Parietal lobe (tissue), 2 donors: Measurements from ENCODE around the gene DECR2. TPM values are rescaled to one million over a fixed set of nuclear protein-coding genes. Genes with fewer than 3 reads are reported as not detected.

ENCODE experiments used
- small RNA-seq: library from RNA; depleted of rRNA; stranded (forward); fragments of <200 nt; gene quantifications from one replicate; pipeline ENCODE3, GENCODE V24; 2014; ENCODE audit warnings: low replicate concordance
- total RNA-seq: library from RNA; depleted of rRNA; stranded (reverse); fragments of >200 nt; gene quantifications from one replicate; pipeline ENCODE4 v1.2.3, GENCODE V29; 2014

The DECR2 gene, protein sequence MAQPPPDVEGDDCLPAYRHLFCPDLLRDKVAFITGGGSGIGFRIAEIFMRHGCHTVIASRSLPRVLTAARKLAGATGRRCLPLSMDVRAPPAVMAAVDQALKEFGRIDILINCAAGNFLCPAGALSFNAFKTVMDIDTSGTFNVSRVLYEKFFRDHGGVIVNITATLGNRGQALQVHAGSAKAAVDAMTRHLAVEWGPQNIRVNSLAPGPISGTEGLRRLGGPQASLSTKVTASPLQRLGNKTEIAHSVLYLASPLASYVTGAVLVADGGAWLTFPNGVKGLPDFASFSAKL
- total RNA-seq: 12.5 TPM

DNA sequence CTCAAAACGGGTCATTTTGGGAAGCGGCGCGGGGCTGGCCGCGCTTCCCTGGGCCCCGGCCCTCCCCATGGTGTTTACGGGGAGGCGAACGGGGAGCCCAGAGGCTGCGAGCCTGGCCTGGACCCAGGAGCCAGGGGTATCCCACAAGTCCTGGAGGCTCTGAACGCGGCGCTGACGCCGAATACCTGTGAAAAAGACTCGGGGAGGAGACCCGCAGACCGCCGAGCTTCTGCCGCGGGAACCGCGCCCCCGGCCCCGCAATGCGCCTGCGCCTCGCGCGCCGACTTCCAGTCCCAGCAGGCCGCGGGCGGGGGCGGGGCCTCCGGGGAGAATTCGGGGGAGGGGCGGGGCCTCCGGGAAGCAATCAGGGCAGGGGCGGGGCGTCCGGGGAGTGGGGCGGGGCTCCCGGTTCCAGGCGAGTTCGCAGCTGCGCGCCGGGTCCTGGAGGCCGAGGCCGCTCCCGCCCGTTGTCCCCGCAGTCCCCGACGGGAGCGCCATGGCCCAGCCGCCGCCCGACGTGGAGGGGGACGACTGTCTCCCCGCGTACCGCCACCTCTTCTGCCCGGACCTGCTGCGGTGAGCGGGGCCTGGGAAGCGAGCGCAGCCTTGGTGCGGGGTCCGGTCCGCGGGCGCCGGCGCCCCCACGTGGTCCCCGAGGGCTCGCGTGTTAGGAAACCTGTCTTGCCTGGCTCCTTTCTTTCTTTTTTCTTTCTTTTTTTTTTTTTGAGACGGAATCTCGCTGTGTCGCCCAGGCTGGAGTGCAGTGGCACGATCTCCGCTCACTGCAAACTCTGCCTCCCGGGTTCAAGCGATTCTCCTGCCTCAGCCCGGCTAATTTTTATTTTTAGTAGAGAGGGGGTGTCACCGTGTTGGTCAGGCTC, at the start of gene DECR2:
Gene DECR2, plus strand, starts transcription at position 418 of the 881 bp plus-strand sequence. Its CDS starts 79 bp downstream, at position 497.

DNA sequence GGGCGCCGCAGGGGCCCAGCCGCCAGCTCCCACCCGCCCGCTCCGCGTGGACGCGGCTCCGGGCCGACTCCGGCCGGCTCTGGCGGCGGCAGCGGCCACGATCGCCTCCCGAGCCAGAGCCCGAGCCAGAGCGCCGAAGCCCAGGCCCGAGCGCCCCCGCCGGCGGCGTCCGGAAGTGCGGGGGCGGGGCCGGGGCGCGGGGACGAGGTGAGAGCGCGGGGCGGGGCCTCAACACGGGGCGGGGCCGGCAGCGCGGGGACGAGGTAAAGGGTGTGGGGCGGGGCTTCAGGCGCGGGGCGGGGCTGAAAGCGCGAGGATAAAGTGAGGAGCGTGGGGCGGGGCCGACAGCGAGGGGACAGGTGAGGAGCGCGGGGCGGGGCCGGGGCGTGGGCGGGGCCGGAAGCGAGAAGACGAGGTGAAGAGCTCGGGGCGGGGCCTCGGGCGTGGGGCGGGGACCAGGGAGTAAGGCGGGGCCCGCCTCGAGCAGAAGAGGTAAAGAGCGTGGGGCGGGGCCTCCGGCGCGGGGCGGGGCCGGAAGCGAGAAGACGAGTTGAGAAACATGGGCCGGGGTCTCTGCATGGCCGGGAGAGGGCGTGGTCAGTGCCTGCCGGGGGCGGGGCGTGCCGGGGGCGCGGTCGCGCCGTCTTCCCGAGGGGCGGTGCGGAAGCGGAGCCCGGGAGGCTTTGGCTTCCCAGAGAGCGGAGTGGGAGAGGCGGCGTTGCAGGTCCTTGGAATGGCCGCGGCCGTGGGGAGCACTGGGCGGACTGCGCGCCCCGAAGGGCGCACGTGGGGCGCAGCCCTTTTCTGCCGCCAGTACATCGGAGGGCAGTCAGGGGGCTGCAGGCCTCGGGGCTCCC, 48.9 kb upstream of the DECR2 start, which contains the start of gene AXIN1:
Gene AXIN1, minus strand, starts transcription at position 177 of the 857 bp plus-strand sequence. CDS start 5,698 bp downstream, outside the sequence.

DNA sequence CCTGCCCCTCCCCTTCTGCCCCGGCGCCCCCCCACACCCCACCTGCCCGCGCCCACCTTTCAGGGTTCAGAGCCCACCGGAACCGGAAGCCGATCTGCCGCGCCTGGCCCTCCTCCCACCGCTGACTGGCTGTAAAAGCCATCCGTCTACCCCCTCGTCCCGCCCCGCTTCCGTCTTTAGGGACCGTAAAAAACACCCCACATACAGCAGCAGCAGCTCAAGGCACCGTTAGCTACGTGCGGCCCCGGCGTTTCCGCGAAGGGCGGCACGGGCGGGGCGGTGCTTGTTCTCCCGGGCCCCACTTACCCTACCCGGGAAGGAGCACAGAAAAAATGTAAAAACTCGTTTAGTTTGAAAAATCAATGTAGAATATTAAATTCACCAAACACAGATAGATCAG, 31.2 kb upstream of the DECR2 start, which contains the start of gene MRPL28:
Gene MRPL28, minus strand, starts transcription at position 96 of the 400 bp plus-strand sequence. CDS start 320 bp downstream, outside the sequence.

DNA sequence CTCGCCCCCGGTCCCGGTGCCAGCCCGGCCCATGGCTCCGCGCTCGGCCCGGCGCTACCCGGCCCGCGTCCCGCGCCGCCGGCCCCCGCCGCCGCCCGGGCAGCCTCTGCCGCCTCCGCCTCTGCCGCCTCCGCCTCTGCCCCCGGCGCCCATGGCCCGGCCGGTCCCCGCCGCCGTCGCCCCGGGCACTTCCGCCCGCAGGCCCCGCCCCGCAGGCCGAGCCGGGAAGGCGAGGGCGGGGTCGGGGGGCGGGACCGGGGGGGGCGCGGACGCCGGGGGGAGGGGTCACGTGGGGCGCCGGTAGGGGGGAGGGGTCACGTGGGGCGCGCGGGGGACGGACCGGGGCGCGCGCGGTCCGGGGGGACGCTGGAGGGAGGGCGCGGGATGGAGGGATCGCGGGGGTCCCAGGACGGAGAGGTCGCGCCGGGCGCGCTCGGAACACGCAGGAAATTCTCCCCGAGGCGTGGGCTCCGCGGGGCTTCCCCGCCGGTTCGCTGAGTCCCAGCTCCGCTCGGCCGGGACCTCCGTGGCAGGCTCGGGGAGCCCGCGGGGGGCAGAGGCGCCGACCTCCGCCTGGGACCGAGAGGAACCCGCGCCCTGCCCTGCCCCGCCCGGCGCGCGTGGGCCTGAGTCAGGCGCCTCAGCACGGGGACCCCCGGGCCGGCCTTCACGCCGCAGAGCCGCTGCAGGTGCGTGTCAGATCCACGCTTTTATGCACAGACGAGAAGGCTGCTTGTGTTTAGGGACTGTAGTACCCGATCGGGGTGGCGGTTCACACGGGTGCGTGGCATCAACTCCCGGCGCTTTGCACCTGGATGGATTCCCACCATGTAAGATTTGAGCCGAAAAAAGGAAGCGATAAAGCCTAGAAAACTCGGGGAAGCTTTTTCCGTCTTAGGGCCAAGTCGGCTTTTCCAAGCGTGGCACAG, 19.6 kb upstream of the DECR2 start, which contains the start of gene PGAP6:
Gene PGAP6, minus strand, starts transcription at position 190 of the 929 bp plus-strand sequence. Its CDS starts 157 bp downstream, at position 33.

DNA sequence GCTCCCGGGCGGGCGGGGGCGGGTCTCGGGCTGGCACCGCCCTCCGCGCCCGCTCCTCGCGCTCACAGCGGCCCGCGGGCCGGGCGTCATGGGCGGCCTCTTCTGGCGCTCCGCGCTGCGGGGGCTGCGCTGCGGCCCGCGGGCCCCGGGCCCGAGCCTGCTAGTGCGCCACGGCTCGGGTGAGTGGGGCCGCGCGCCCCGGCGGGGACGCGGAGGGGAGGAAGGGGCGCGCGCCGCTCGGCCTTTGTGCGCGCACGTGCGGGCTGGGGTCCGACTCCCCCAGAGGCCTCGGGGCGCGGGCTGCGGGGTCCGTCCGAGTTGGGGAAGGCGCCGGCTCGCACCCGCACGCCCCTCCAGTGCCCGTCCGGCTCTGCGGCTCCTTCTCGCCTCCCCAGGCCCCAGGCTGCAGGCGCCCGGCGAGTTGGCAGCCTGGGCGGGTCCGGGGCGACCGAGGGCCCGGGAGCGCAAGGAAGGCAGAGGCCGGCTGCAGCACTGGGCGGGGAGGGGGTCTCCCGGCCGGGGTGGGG, 4.5 kb upstream of the DECR2 start, which contains the start of gene NME4:
Gene NME4, plus strand, starts transcription at position 65 of the 527 bp plus-strand sequence. Its CDS starts 24 bp downstream, at position 89.

DNA sequence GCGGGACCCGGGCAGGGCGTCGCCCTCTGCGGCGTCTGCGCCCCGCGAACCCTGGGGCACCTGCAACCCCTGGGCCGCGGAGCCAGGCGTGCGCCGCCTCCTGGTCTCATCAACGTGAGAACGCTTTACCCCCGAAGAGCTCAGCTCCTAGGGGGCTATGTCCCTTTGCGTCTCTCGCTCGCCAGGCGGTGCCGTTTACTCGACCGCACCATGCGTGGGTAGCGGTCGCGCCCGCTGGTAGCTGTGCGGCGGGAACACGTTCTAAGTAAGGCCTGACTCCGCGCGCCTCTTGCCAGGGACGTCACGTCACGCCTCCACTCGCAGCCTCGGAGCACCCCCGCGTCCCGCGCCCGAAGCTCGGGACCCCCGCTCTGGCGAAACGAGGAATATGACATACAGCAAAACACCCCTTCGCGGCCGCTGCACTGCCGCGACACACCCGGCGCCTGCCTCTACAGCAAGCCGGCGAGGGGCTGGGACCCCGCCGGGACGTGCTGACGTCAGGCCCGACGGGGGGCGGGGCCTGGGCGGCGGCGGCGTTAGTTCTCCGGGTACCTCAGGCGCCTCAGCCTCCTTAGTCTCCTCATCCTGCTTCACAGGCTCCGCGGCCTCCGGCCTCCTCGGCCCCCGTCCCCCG, 23.5 kb downstream of the DECR2 start, which contains the start of gene RAB11FIP3:
Gene RAB11FIP3, plus strand, starts transcription at position 568 of the 637 bp plus-strand sequence. CDS start 358 bp downstream, outside the sequence.

Small RNAs within 50 kb of the gene (small RNA-seq; reads per million reads assigned to genes)
- gene RF00019: not detected

Other genes with a start within 250 kb of the DECR2 start
- not detected for gene HBZ, start 249.2 kb upstream of the DECR2 start, total RNA-seq
- 7.8 TPM for gene HBM, start 235.9 kb upstream of the DECR2 start, total RNA-seq
- 363 TPM for gene HBA2, start 229.0 kb upstream of the DECR2 start, total RNA-seq
- 263 TPM for gene HBA1, start 225.2 kb upstream of the DECR2 start, total RNA-seq
- gene HBQ1, start 221.4 kb upstream of the DECR2 start, total RNA-seq: 4.1 TPM
- 216 TPM for gene LUC7L, start 172.4 kb upstream of the DECR2 start, total RNA-seq
- 22.5 TPM for gene FAM234A, start 167.1 kb upstream of the DECR2 start, total RNA-seq
- 21.0 TPM for gene RGS11, start 125.9 kb upstream of the DECR2 start, total RNA-seq
- gene ARHGDIG, start 121.3 kb upstream of the DECR2 start, total RNA-seq: 60.1 TPM
- 30.0 TPM for gene PDIA2, start 118.7 kb upstream of the DECR2 start, total RNA-seq
- 27.2 TPM for gene AXIN1, start 49.2 kb upstream of the DECR2 start, total RNA-seq
- gene MRPL28, start 31.3 kb upstream of the DECR2 start, total RNA-seq: 26.6 TPM
- 25.4 TPM for gene PGAP6, start 19.9 kb upstream of the DECR2 start, total RNA-seq
- 25.7 TPM for gene NME4, start 4.7 kb upstream of the DECR2 start, total RNA-seq
- gene RAB11FIP3, start 23.8 kb downstream of the DECR2 start, total RNA-seq: 55.1 TPM
- gene CAPN15, start 125.8 kb downstream of the DECR2 start, total RNA-seq: 20.7 TPM
- not detected for gene PRR35, start 158.5 kb downstream of the DECR2 start, total RNA-seq
- gene NHLRC4, start 165.1 kb downstream of the DECR2 start, total RNA-seq: 0.31 TPM
- 42.3 TPM for gene PIGQ, start 168.1 kb downstream of the DECR2 start, total RNA-seq
- 27.5 TPM for gene RAB40C, start 188.2 kb downstream of the DECR2 start, total RNA-seq
- gene WFIKKN1, start 229.1 kb downstream of the DECR2 start, total RNA-seq: 1.3 TPM
- gene METTL26, start 234.4 kb downstream of the DECR2 start, total RNA-seq: 36.6 TPM
- gene MCRIP2, start 239.9 kb downstream of the DECR2 start, total RNA-seq: 8.1 TPM
- 26.9 TPM for gene WDR90, start 247.5 kb downstream of the DECR2 start, total RNA-seq